ENCODE results near the gene C11orf98.
"Not testable (repeated sequence)": the region's sequence is repeated elsewhere in the genome, so short reads cannot be mapped to it uniquely, and the experiment has no call there.

Gene C11orf98

DNA sequence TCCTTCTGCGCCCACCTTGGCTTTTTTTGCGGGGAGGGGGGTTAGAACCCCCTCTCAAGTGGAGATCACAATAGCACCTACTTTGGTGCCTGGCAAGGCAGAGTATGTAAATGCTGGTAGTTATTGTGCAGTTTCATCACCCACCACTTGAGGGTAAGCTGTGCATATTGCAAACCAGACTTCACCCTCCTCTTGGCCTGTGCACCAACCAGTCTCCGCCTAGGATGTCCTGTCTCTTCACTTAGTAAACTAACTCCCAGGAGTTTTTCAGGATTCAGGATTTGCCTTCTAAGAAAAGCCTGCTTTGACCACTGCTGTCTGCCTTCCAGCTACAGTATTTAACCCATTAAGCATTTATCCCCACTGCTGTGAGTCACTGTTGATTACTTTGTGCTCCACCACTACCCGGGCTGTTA lies 15.8 kb upstream of the C11orf98 start:
- no peak for DNase-seq

DNA sequence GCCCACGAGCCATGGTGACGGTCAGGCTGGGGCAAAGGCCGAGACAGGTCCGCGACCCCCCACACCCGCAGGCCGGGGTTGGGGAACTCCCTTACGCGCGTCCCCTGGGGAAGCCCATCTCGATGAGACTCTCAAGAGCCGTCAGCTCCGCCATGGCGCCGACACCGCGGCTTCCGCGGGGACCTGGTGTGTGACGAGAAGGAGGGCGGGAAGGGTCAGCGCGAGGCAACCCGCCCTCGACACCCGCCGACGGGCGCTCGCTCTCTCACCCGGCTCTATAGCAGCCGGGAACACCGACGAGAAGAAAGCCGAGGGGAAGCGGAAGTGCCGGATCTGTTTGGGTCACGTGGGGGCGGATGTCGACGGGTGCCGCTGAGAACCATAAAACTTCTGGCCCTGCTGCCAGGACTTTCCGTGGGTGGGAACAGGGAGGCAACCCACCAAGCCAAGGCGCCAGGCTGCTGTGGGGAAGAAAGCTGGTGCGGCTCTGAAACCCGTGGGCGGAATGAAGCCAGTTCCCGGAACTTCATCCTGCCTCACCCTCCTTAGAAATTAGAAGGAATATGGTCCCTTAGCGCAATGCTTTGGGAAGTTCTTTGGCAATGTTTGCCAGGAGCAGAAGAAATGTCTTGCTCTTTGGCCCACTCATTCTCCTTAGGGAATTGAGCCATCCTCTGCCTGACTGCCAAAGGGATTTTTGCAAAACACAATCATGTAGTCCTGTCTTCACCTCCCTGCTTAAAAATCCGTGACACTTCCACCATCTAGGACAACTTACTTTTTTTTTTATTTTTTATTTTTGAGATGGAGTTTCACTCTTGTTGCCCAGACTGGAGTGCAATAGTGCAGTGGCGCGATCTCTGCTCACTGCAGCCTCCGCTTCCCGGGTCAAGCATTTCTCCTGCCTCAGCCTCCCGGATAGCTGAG lies 14.0 kb upstream of the C11orf98 start, which contains the start of gene UBXN1:
UBXN1 (minus strand) TSS at position 304 of the 927 bp plus-strand sequence; CDS start at position 154, 150 bp downstream.
- peak; percentile 37 for DNase-seq

DNA sequence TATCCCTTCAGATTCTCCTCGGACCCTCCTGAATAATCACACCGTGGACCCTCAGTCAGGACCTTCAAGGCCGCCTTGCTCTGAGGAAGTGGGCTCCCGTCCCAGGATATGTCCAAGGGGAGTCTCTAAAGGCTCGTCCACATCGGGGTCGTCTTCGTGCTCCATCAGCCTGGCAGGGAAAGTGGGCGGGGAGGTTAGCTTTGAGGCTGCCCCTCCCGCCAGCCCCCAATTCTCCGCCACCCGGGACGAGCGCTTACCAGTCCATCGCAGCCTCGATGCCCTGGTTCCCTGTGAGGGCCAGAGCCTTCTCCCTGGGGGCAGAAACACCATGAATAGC lies 13.4 kb upstream of the C11orf98 start:
- DNase-seq: no peak

DNA sequence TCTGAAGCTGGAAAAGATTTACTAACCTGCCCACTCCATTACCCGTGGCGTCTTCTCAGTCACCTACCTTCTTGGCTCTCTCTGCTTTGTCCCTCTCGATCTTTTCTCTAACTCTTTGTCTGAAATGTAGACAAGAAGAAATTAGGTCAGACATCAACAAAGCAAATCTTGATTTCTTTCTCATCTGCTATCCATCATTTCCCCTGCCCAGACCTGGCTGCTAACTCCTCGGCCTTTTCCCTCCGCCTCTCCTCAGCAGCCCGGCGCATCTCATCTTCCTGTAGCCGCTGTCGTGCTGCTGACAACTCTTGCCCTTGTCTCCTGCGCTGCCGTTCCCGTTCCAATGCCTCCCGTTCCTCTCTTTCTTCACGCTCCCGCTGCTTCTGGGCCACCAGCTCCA lies 12.7 kb upstream of the C11orf98 start:
- DNase-seq: no peak

DNA sequence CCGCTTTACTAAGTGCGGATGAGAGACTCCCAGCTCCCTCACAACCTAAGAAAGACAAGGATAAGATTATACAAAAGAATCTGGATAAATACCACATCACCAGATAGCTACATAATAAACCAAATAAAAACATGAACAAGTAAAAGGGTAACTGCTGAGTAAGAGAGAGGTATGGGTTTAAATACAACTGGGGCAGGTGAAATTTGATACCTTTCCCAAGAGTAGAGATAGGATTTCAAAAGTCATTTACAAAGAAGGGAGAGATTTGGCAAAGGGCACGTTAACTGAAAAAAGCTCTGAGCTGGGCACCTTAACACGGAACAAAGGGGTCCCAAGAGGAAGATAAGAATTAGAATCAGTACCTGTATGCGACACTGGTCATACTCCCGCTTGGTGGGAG lies 12.1 kb upstream of the C11orf98 start:
- no peak for DNase-seq

DNA sequence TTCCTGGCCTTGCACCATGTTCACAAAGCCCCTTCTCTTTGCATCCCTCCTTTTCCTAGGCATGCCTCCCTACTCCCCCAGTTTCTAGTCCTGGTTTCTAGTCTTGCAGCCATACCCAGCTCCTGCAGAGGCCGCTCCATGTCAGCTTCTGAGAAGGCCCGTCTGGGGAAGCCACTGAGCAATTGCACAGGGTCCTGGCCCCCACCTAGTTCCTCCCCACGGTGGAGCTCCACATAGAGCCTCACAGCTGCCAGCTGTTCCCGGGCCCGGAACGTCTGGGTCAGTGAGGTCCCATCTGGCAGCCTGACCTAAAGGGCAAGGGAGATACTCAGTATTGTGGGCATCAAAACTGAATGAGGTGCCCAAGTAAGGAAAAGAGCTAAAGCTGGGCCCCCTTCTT lies 11.7 kb upstream of the C11orf98 start:
- DNase-seq: no peak

DNA sequence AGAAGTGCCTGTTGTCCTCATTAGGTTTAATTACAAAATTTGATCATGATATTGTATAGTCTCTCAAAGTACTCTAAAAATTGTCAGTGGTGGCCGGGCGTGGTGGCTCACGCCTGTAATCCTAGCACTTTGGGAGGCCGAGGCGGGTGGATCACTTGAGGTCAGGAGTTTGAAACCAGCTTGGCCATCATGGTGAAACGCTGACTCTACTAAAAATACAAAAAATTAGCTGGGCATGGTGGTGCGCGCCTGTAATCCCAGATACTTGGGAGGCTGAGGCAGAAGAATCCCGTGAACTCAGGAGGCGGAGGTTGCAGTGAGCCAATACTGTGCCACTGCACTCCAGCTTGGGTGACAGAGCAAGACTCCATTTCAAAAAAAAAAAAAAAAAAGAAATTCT lies 10.4 kb upstream of the C11orf98 start:
- not testable (repeated sequence) for DNase-seq

DNA sequence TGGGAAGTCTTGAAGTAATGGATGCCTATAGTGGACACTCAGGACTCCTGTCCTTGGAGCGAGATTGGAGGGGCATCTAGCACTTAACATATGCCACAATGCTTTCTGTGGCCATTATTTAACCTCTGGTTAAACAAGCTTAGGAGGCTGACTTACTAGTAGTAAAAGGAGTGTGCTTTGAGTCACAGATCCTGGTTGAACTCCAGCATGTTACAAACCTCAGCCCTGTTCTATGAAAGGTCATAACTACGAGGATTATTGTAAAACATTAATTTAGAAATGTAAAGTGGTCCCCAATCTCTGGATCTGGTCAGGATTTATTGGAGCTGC lies 8.2 kb upstream of the C11orf98 start:
- no peak for DNase-seq

DNA sequence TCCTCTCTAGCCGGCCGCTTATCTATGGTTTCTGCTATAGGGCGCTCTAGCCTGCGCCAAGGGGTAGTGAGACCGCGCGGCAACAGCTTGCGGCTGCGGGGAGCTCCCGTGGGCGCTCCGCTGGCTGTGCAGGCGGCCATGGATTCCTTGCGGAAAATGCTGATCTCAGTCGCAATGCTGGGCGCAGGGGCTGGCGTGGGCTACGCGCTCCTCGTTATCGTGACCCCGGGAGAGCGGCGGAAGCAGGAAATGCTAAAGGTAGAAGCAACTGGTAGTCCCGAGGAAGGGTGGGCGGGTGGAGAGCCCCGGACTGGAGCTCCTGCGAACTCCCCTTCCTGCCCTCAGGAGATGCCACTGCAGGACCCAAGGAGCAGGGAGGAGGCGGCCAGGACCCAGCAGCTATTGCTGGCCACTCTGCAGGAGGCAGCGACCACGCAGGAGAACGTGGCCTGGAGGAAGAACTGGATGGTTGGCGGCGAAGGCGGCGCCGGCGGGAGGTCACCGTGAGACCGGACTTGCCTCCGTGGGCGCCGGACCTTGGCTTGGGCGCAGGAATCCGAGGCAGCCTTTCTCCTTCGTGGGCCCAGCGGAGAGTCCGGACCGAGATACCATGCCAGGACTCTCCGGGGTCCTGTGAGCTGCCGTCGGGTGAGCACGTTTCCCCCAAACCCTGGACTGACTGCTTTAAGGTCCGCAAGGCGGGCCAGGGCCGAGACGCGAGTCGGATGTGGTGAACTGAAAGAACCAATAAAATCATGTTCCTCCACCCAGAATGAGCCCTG lies 6.8 kb upstream of the C11orf98 start, which contains the start of the genes LBHD1 and UQCC3:
LBHD1 (minus strand) TSS at position 660 of the 782 bp plus-strand sequence. CDS start 2,236 bp downstream, outside the sequence.
UQCC3 (plus strand) TSS at position 66 of the 782 bp plus-strand sequence; CDS start at position 139, 73 bp downstream.
- peak; percentile 65 for DNase-seq

DNA sequence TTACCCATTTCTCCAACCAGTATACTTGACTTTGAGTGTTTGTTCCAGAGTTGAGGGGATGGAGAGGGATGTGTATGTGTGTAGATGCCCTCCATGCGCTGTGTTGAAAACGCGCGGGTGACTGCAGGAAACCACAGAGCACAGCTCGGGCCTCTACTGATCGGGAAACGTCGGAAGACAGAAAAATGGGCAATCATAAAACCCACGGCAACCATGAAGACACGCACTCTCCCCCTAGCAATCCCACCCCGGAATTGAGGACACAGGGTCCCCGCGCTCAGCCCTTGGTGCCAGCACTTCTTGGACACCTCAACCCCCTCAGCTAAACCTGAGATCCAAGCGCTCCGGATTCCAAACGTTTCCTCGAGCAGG lies 6.2 kb upstream of the C11orf98 start:
- no peak for DNase-seq

DNA sequence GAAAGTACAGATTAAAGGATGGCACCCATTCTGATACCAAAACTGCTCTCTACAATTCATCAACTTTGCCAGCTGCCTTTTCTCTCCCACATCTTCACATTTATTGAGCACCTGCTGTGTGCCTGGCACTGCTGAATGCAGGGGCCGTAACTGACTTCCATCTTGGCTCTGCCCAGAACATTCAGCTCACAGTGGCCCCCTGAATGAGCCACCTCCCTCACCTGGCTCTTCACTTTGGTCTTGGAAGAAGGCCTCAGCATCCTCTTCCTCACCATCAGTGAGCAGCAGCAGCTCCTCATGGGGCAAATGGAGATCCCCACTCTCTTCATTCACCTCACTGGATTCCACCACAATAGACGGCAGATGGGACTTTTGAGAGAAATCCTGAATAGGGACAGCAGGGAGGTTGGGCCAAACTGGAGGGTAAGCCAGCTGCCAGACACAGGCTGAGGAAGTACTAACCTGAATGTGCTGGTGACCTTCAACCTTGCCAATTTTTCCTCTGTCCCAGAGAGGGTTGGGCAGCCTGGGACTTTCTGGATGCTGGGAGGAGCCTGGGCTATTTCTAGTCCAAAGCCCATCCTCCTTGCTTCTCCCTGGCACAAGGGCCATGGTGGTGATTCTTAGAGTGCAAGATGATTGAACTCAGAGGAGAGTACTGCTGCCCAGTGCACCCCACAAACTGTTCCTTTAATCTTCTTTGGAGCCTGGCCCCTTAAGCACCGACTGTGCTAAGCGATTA lies 4.6 kb upstream of the C11orf98 start:
- no peak for DNase-seq

DNA sequence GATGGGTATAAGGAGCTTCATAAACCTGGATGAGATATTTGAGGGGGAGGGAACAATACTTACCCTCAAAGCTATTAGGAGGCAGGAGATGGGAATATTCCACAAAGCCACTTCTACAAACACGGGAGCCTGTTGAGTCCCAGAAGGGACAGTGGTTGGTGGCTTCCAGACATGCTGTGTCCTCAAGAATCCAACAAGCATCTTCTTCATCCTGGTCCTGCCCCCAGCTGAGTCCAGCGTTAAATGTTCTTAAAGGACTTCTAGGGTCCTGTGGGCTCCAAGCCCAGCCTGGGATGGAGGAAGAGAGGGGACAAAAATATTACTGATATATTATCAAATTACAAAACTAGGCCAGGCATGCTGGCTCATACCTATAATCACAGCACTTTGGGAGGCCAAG lies 2.5 kb upstream of the C11orf98 start:
- no peak for DNase-seq

DNA sequence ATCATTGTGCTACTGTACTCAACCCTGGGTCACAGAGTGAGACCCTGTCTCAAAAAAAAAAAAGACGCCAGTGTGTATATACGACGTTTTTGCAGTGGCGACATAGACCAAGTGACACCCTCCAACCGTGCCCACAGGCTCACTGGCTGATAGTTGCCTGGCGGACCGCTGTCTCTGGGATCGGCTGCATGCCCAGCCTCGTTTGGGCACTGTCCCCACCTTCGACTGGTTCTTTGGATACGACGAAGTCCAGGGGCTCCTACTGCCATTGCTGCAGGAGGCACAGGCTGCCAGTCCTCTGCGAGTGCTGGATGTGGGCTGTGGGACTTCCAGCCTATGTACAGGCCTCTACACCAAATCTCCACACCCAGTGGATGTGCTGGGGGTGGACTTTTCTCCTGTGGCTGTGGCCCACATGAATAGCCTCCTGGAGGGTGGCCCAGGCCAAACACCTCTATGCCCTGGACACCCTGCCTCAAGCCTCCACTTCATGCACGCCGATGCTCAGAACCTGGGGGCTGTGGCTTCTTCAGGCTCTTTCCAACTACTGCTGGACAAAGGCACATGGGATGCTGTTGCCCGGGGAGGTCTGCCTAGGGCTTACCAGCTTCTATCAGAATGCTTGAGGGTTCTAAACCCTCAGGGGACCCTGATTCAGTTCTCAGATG lies 1.4 kb upstream of the C11orf98 start:
- DNase-seq: no peak

DNA sequence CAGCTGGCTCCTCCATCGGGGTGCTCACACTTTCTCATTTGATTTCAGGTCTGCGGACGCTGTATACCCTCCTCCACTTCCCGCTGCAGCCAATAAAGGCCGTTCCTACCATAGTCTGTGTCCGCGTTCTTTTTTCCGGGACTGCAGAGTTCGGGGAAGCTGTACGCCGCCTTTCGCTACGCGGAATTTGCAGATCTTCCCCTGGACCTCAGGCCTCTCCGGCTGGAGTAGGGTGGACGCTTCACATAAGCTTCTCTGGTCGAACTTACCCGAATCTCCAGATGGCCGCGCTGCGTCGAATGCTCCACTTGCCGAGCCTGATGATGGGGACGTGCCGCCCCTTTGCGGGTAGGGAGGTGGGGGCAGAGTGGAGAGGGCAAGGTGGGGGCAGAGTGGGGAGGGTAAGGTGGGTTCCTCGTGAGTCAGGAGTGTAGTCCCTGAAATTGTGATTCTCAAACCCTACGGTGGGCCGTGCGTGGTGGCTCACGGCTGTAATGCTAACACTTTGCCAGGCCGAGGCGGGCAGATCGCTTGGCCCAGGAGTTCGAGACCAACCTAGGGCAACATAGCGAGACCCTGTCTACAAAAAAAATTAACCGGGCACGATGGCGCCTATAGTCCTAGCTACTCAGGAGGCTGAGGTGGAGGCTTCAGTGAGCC lies 719 bp upstream of the C11orf98 start:
- no peak for DNase-seq

DNA sequence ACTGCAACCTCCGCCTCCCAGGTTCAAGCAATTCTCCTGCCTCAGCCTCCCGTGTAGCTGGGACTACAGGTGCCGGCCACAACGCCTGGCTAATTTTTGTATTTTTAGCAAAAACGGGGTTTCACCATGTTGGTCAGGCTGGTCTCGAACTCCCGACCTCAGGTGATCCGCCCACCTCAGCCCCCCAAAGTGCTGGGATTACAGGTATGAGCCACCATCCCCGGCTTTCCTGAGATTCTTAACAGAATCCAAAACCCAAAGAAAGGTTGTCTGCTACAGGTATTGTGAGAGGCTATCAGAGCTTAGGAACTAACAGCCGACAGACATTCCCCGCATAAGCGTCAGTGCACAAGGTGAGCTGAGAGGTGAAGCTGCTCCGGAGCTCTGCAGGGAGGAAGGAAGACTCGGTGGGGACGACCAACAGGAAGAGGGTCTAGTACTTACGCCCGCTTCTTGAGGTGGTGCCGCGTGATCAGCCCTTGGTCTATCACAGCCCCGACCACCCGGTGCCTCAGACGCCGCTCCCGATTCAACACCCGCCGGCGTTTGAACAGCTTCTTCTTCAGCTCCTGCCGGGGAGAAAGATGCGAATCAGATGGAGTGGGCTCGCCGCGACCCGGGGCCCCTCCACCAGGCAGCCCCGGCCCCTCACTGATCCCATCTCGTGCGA lies 470 bp downstream of the C11orf98 start:
- no peak for DNase-seq

DNA sequence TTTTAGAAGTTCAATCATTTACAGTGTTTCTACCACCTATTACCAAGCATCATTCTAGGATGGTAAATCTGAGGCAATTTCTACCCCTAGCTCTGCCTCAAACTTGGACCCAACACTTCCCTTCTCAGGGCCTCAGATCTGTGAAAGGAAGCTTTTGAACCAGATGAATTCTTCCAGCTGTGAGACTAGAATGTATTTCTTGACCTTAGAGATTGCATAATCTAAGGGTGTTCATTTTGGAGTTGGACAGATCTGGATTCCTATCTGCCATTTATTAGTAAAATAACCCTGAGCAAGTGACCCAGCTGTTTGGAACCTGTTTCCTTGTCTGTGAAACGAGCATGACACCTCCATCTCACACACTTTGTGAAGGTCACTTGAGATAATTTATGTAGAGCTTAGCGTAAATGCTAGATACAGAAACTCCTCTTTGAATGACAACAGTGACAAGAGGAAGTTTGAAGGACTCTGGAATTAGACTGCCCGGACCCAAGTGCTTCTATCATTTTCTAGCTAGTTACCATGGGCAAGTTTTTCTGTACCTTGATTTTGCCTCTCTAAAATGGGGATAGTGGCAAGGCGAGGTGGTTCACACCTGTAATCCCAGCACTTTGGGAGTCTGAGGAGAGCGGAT lies 8.1 kb downstream of the C11orf98 start:
- no peak for DNase-seq

DNA sequence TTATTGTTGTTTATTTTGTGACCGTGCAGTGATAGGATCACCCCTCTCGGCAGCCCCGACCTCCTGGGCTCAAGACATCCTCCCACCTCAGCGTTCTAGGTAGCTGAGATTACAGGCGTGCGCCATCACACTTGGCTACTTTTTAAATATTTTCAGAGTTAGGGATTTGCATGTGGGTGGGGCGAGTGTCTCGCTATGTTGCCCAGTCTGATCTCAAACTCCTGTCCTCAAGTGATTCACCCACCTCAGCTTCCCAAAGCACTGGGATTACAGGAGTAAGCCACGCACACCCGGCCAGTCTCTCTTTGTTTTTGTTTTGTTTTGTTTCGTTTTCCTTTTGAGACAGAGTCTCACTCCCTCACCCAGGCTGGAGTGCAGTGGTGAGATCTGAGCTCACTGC lies 10.7 kb downstream of the C11orf98 start:
- DNase-seq: no peak

DNA sequence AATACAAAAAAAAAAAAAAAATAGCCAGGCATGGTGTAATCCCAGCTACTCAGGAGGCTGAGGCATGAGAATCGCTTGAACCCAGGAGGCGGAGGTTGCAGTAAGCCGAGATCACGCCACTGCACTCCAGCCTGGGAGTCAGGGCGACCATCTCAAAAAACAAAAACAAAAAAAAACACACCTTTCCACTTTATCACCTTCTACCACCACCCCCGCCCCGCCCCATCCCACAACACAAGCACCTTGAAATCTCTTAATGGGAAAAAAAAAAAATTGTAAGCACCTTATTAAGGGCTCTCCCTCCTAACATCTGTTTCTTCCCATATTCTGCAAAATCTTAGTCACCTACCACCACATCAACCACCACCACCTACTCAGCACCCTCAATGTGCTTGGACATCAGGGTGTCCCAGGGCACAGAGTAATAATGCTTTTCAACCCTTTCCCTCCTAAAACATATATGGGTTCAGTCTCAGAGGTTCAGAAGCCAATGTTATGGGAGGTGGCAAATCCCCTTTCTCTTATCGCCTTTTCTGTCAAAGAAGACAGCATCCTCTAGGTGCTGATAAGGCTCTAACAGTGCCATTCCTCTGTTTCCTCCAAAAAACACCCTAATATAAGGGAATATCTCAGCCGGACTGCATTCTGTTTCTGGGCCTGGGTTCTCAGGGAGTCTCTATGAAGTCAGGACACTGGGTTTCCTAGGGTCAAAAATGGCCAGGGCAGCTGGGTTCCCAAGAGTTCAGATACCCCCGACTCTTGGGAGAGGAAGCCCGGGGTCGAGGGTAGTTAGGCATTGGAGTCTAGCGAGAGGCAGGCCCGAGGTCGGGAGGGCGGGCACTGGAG lies 12.6 kb downstream of the C11orf98 start:
- DNase-seq: no peak

DNA sequence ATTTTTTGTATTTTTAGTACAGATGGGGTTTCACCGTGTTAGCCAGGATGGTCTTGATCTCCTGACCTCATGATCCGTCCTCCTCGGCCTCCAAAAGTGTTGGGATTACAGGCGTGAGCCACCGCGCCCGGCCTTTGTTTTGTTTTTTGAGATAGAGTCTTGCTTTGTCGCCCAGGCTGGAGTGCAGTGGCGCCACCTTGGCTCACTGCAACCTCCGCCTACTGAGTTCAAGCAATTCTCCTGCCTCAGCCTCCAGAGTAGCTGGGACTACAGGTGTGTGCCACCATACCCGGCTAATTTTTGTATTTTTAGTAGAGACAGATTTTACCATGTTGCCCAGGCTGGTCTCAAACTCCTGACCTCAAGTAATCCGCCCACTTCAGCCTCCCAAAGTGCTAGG lies 14.7 kb downstream of the C11orf98 start:
- not testable (repeated sequence) for DNase-seq

DNA sequence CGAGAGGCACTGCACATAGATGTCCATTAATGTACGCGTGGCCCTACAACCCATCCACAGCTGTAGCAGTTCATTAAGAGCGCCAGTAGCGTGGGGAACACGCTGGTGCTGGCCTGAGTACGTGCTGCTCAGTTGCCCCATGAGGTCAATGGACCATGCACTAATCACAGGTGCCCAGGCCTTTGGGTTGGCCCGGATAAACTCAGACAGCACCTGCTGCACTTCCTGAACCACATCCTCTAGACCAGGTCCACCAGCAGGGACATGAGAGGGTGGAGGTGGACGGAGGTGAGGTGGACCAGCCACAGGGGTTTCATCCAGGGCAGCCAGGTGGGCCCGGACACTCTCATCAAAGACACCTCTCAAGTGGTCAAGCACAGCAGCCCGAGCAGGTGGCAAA lies 15.5 kb downstream of the C11orf98 start:
- DNase-seq: no peak
